Neural progenitor cell (in vitro differentiated cells): Measurements from ENCODE around the gene GRM8.

Experiments used
- EZH2 ChIP-seq: fragments of 200-600 bp; sonication (generic); IDR thresholded peaks from 2 replicates; pipeline ENCODE4 v1.6.1; 2017; ENCODE audit warnings: antibody characterized with exemption, mild to moderate bottlenecking, moderate library complexity
- EZH2phosphoT487 ChIP-seq: fragments of 200-600 bp; sonication (generic); IDR thresholded peaks from 2 replicates; pipeline ENCODE4 v1.6.1; 2017; ENCODE audit warnings: antibody characterized with exemption
- TF ChIP-seq, protein P1 (sequence below): fragments of 200-600 bp; sonication (generic); IDR thresholded peaks from 2 replicates; pipeline ENCODE4 v1.5.1; 2017; ENCODE audit warnings: antibody characterized with exemption, mild to moderate bottlenecking

DNA sequence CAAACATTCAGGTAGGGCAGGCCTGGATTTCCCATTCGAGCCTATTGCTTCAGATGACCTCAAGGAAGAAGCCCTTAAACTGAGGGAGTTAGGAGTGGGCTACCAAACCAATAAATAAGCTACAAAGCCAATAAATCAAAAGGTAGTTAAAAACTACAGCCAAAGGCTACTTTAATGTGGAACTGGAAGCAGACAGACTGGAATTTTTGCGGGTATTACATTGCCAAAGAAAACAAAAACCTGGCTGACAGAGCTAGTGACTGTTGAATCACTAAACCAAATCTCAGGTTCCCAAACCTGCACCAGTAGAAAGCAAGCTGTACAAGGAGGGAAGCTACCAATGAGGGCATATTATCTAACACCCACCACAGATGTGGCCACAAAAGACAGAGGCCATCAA is 315.6 kb downstream of the GRM8 start:
- TF ChIP-seq, protein P1, sequence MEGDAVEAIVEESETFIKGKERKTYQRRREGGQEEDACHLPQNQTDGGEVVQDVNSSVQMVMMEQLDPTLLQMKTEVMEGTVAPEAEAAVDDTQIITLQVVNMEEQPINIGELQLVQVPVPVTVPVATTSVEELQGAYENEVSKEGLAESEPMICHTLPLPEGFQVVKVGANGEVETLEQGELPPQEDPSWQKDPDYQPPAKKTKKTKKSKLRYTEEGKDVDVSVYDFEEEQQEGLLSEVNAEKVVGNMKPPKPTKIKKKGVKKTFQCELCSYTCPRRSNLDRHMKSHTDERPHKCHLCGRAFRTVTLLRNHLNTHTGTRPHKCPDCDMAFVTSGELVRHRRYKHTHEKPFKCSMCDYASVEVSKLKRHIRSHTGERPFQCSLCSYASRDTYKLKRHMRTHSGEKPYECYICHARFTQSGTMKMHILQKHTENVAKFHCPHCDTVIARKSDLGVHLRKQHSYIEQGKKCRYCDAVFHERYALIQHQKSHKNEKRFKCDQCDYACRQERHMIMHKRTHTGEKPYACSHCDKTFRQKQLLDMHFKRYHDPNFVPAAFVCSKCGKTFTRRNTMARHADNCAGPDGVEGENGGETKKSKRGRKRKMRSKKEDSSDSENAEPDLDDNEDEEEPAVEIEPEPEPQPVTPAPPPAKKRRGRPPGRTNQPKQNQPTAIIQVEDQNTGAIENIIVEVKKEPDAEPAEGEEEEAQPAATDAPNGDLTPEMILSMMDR, result no peak
- TF ChIP-seq EZH2 (no peak), EZH2phosphoT487 (no peak)
